Endodermal cell (in vitro differentiated cells): ENCODE measurements around the gene CCSER1. TPM values are rescaled to one million over a fixed set of nuclear protein-coding genes. Genes with fewer than 3 reads are reported as not detected.

Experiments used
- DNase-seq: peaks from one replicate; pipeline ENCODE4 v3.0.0-alpha.2; 2017
- H3K27ac ChIP-seq: 2 replicates; pipeline ENCODE4 v1.5.1; 2013; ENCODE audit warnings: mild to moderate bottlenecking, low read depth, low read length, moderate library complexity
- H3K27me3 ChIP-seq: 2 replicates; pipeline ENCODE4 v1.6.1; 2013; ENCODE audit warnings: mild to moderate bottlenecking, low read length, moderate library complexity; ENCODE audit not compliant: insufficient read depth, control insufficient read depth, poor library complexity, severe bottlenecking
- H3K36me3 ChIP-seq: 2 replicates; pipeline ENCODE4 v1.7.0; 2013; ENCODE audit warnings: mild to moderate bottlenecking, low read length, moderate library complexity; ENCODE audit not compliant: control insufficient read depth, insufficient read depth
- H3K4me1 ChIP-seq: one replicate; pipeline ENCODE4 v1.7.0; 2013; ENCODE audit warnings: low read length; ENCODE audit not compliant: control insufficient read depth, insufficient read depth
- H3K4me3 ChIP-seq: 2 replicates; pipeline ENCODE4 v1.5.1; 2013; ENCODE audit warnings: mild to moderate bottlenecking, low read length, moderate library complexity
- H3K9ac ChIP-seq: 2 replicates; pipeline ENCODE4 v1.6.1; 2013; ENCODE audit warnings: mild to moderate bottlenecking, low read length, moderate library complexity; ENCODE audit not compliant: poor library complexity, severe bottlenecking; ENCODE audit errors: extremely low read depth
- H3K9me3 ChIP-seq: 2 replicates; pipeline ENCODE4 v1.6.1; 2013; ENCODE audit warnings: mild to moderate bottlenecking, low read length, moderate library complexity; ENCODE audit not compliant: control insufficient read depth
- H3K27ac Mint-ChIP-seq: 2 replicates; pipeline ENCODE4 v1.8.0; 2020; ENCODE audit warnings: mixed read lengths
- H3K27me3 Mint-ChIP-seq: 2 replicates; pipeline ENCODE4 v1.8.0; 2021; ENCODE audit warnings: mild to moderate bottlenecking, mixed read lengths; ENCODE audit not compliant: insufficient read depth
- H3K36me3 Mint-ChIP-seq: 2 replicates; pipeline ENCODE4 v1.8.0; 2020; ENCODE audit warnings: low read depth, mixed read lengths
- H3K4me1 Mint-ChIP-seq: 2 replicates; pipeline ENCODE4 v1.8.0; 2020; ENCODE audit warnings: mixed read lengths
- H3K4me3 Mint-ChIP-seq: 2 replicates; pipeline ENCODE4 v1.8.0; 2020; ENCODE audit warnings: mild to moderate bottlenecking, moderate library complexity, mixed read lengths
- H3K9me3 Mint-ChIP-seq: 2 replicates; pipeline ENCODE4 v1.8.0; 2020; ENCODE audit warnings: mild to moderate bottlenecking, mixed read lengths
- CTCF ChIP-seq: fragments of 200-600 bp; sonication (generic); conservative IDR thresholded peaks from 2 replicates; pipeline ENCODE4 v1.5.0; 2021; ENCODE audit warnings: antibody characterized with exemption, mild to moderate bottlenecking
- WGBS, 2 experiments: methylation state at CpG; one replicate each; pipeline versions ENCODE4 v1.1.5 to v1.1.7; 2013; ENCODE audit warnings: missing lambda C conversion rate in 2 of 2, mixed read lengths in 1 of 2; ENCODE audit not compliant: insufficient coverage in 1 of 2, insufficient read length in 1 of 2; 5-methylcytosine and 5-hydroxymethylcytosine counted together
- total RNA-seq, 2 donors: library from RNA; stranded (reverse); fragmentation: NEBNext Ultra II Directional in 1 of 2; extraction: Animal tissue kit (Norgen Biotek cat#: 25700) in 1 of 2; gene quantifications; 2 replicates in 1 of 2; 3 replicates in 1 of 2; pipeline ENCODE4 v1.2.1, GENCODE V29; 2021

The CCSER1 gene
- total RNA-seq, 2 donors from 2014 or later, result 1.1 to 2.2 TPM

GRCh38 chr4:90442619-90443018, 315.4 kb downstream of the CCSER1 start:
- Histone ChIP-seq H3K4me3 (no peak overlapping the region), H3K4me1 (peaks cover 2% of the 10 kb centered on the region), H3K36me3 (no peaks in the 10 kb centered on the region), H3K9me3 (no peaks in the 10 kb centered on the region), H3K9ac (no peak overlapping the region), H3K27me3 (no peaks in the 10 kb centered on the region), H3K27ac (no peak overlapping the region)
- DNase-seq, result no peak
- Mint-ChIP-seq H3K27ac (no peak overlapping the region), H3K4me3 (no peak overlapping the region), H3K4me1 (peaks cover 11% of the 10 kb centered on the region), H3K9me3 (no peaks in the 10 kb centered on the region), H3K27me3 (no peaks in the 10 kb centered on the region), H3K36me3 (no peaks in the 10 kb centered on the region)
- 78 to 100% methylated on average over 2 of the region's 2 CpGs for WGBS, 2 experiments
- no peak for TF ChIP-seq CTCF

DNA sequence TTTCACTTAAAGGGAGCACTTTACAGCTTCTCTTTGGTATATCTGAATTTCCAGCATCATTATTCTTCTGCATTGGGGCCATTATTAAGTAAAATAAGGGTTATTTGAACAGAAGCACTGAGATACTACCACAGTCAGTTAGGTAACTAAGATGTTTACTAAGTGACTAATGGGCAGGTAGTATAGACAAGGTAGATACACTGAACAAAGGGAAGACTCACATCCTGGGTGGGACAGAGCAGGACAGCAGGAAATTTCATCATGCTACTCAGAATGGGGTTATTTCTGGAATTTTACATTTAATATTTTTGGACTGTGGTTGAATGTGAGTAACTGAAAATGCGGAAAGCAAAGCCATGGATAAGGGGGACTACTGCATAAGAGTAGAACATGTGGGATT, 316.0 kb downstream of the CCSER1 start:
- no peaks in the 10 kb centered on the region for H3K9me3 ChIP-seq
- Mint-ChIP-seq H3K36me3 (no peaks in the 10 kb centered on the region), H3K4me3 (no peak overlapping the region), H3K4me1 (peaks cover 11% of the 10 kb centered on the region), H3K27me3 (no peaks in the 10 kb centered on the region), H3K9me3 (no peaks in the 10 kb centered on the region), H3K27ac (no peak overlapping the region)
- H3K9ac ChIP-seq, result no peak overlapping the region
- H3K4me1 ChIP-seq, result peaks cover 2% of the 10 kb centered on the region
- H3K27me3 ChIP-seq, result no peaks in the 10 kb centered on the region
- H3K36me3 ChIP-seq, result no peaks in the 10 kb centered on the region
- H3K27ac ChIP-seq, result no peak overlapping the region
- TF ChIP-seq CTCF, result no peak
- no peak for DNase-seq
- no peak overlapping the region for H3K4me3 ChIP-seq
- 100% methylated on average over 1 of the region's 1 CpG; no CpG with 5 or more reads in 1 of the 2 experiments for WGBS, 2 experiments

GRCh38 chr4:90444904-90445303, 317.7 kb downstream of the CCSER1 start:
- 61% methylated on average over 2 of the region's 2 CpGs; no CpG with 5 or more reads in 1 of the 2 experiments for WGBS, 2 experiments
- H3K4me3 Mint-ChIP-seq, result no peak overlapping the region
- no peak overlapping the region for H3K27ac ChIP-seq
- no peak for DNase-seq
- no peaks in the 10 kb centered on the region for H3K27me3 ChIP-seq
- H3K9me3 ChIP-seq, result peaks cover 14% of the 10 kb centered on the region
- no peaks in the 10 kb centered on the region for H3K36me3 Mint-ChIP-seq
- H3K4me1 Mint-ChIP-seq, result peaks cover 11% of the 10 kb centered on the region
- no peak overlapping the region for H3K9ac ChIP-seq
- H3K27ac Mint-ChIP-seq, result no peak overlapping the region
- no peaks in the 10 kb centered on the region for H3K9me3 Mint-ChIP-seq
- no peaks in the 10 kb centered on the region for H3K27me3 Mint-ChIP-seq
- TF ChIP-seq CTCF, result no peak
- no peak overlapping the region for H3K4me3 ChIP-seq
- H3K4me1 ChIP-seq, result peaks cover 2% of the 10 kb centered on the region
- no peaks in the 10 kb centered on the region for H3K36me3 ChIP-seq
